Measurements from ENCODE around the gene TSR2. TPM values are rescaled to one million over a fixed set of nuclear protein-coding genes. Genes with fewer than 3 reads are reported as not detected.

TSR2 gene
- total RNA-seq, 1 experiment from 2014 or later: 29.1 TPM

- H3K36me3 ChIP-seq: no peaks in the 10 kb centered on the region
These were observed 54.2 kb downstream of the TSR2 start for GRCh38 chrX:54494166-54494988.

More at GRCh38 chrX:54494166-54494988, 54.2 kb downstream of the TSR2 start:
- Histone ChIP-seq H3K9me3 (replicated peaks) (no peaks in the 10 kb centered on the region), H3K27ac (peak overlapping the region; percentile 40; the same call in 1 of the 2 replicates), H3K4me1 (no peaks in the 10 kb centered on the region), H3K4me3 (peak overlapping the region; percentile 68), H3K27me3 (no peaks in the 10 kb centered on the region)
- DNase-seq: no peak

Other genes starting within 250 kb of the TSR2 start
- 4.3 and 4.7 TPM in 2 replicates for gene WNK3, start 82.4 kb upstream of the TSR2 start, total RNA-seq (2014; rRNA removed; shearing (Covaris generic))
- 4.5 and 4.7 TPM in 2 replicates for gene FGD1, start 55.8 kb downstream of the TSR2 start, total RNA-seq (2014; rRNA removed; shearing (Covaris generic))
- gene GNL3L, start 89.8 kb downstream of the TSR2 start, total RNA-seq (2014; rRNA removed; shearing (Covaris generic)): 36.9 and 37.0 TPM in 2 replicates